GM12878 (cell line): ENCODE measurements around the gene RILPL2. TPM values are rescaled to one million over a fixed set of nuclear protein-coding genes. Genes with fewer than 3 reads are reported as not detected.

Experiments used
- BACH1 ChIP-seq: fragments of 450-650 bp; IDR thresholded peaks from 2 replicates; pipeline ENCODE4 v1.6.1; 2017; ENCODE audit warnings: mild to moderate bottlenecking, borderline replicate concordance
- CREM ChIP-seq: IDR thresholded peaks from 2 replicates; pipeline ENCODE4 v1.6.1; 2014; ENCODE audit warnings: antibody characterized with exemption, low read depth
- EED ChIP-seq: sonication (generic); IDR thresholded peaks from 2 replicates; pipeline ENCODE4 v1.6.1; 2016; ENCODE audit warnings: antibody characterized with exemption, low read depth
- IRF4 ChIP-seq: IDR thresholded peaks from 2 replicates; pipeline ENCODE4 v1.6.1; 2011; ENCODE audit warnings: low read depth, low read length
- MEF2A ChIP-seq: IDR thresholded peaks from 2 replicates; pipeline ENCODE4 v1.6.1; 2011; ENCODE audit warnings: low read depth, mild to moderate bottlenecking, low read length, moderate library complexity; ENCODE audit not compliant: insufficient read depth
- MTA3 ChIP-seq: IDR thresholded peaks from 2 replicates; pipeline ENCODE4 v1.6.1; 2012; ENCODE audit warnings: low read length, inconsistent platforms, borderline replicate concordance
- NFYB ChIP-seq: IDR thresholded peaks from 2 replicates; pipeline ENCODE4 v1.6.1; 2011; ENCODE audit warnings: low read depth, mild to moderate bottlenecking, low read length, improper control_type of control experiment, moderate library complexity; ENCODE audit not compliant: insufficient read depth
- NR2C1 ChIP-seq: fragments of 450-650 bp; IDR thresholded peaks from 2 replicates; pipeline ENCODE4 v1.6.1; 2017; ENCODE audit warnings: antibody characterized with exemption, mild to moderate bottlenecking, moderate library complexity
- RAD21 ChIP-seq: IDR thresholded peaks from 2 replicates; pipeline ENCODE4 v1.6.1; 2011; ENCODE audit warnings: mild to moderate bottlenecking, low read depth, low read length, moderate library complexity; ENCODE audit not compliant: insufficient read depth
- RBBP5 ChIP-seq: fragments of 200-600 bp; sonication (generic); conservative IDR thresholded peaks from 2 replicates; pipeline ENCODE4 v1.6.1; 2016
- SMARCA5 ChIP-seq: fragments of 450-650 bp; IDR thresholded peaks from 2 replicates; pipeline ENCODE4 v1.6.1; 2017; ENCODE audit warnings: mild to moderate bottlenecking
- SPI1 ChIP-seq: IDR thresholded peaks from 2 replicates; pipeline ENCODE4 v1.6.1; 2011; ENCODE audit warnings: low read depth, mild to moderate bottlenecking, low read length, moderate library complexity, borderline replicate concordance; ENCODE audit not compliant: insufficient read depth
- SUZ12 ChIP-seq: fragments of 200-600 bp; sonication (generic); IDR thresholded peaks from one replicate; pipeline ENCODE4 v1.6.1; 2018; ENCODE audit warnings: antibody characterized with exemption, mild to moderate bottlenecking; ENCODE audit not compliant: unreplicated experiment
- WRNIP1 ChIP-seq: IDR thresholded peaks from 2 replicates; pipeline ENCODE4 v1.6.1; 2011; ENCODE audit warnings: low read depth, low read length, improper control_type of control experiment, borderline replicate concordance
- ZNF622 ChIP-seq: fragments of 450-650 bp; IDR thresholded peaks from 2 replicates; pipeline ENCODE4 v1.6.1; 2017; ENCODE audit warnings: mild to moderate bottlenecking, inconsistent platforms
- ZZZ3 ChIP-seq: IDR thresholded peaks from 2 replicates; pipeline ENCODE4 v1.6.1; 2011; ENCODE audit warnings: low read depth; ENCODE audit not compliant: control insufficient read depth, insufficient read length
- polyA plus RNA-seq, 11 experiments: library from polyadenylated mRNA; depleted of rRNA in 4 of 11; unstranded in 6 of 11; stranded (reverse) in 5 of 11; fragments of >200 nt; fragmentation: Nextera tagmentation in 4 of 11; fragmentation: Illumina TruSeq in 1 of 11; extraction: Ambion mirVana in 4 of 11; extraction: Trizol in 1 of 11; gene quantifications; 1 replicate in 1 of 11; 2 replicates in 10 of 11; pipeline versions ENCODE4 v1.2.1 to v1.2.3, GENCODE V29; 2011 to 2016; ENCODE audit warnings: inconsistent platforms in 2 of 11, missing spikeins in 2 of 11, low read depth in 1 of 11
- total RNA-seq, 4 experiments: library from RNA; depleted of rRNA in 3 of 4; stranded (reverse); fragments of >200 nt in 3 of 4; fragmentation: Illumina TruSeq in 1 of 4; extraction: Trizol in 1 of 4; gene quantifications; 2 replicates each; pipeline versions ENCODE4 v1.2.1 to v1.2.3, GENCODE V29; 2013 to 2021
- TF ChIP-seq, protein P1 (sequence below): fragments of 450-650 bp; IDR thresholded peaks from 2 replicates; pipeline ENCODE4 v1.6.1; 2014; ENCODE audit warnings: mild to moderate bottlenecking
- TF ChIP-seq, protein P2 (sequence below): fragments of 450-650 bp; IDR thresholded peaks from 2 replicates; pipeline ENCODE4 v1.6.1; 2017; ENCODE audit warnings: mild to moderate bottlenecking, moderate library complexity
- TF ChIP-seq, protein P3 (sequence below): fragments of 450-650 bp; IDR thresholded peaks from 2 replicates; pipeline ENCODE4 v1.6.1; 2016; ENCODE audit warnings: mild to moderate bottlenecking, moderate library complexity, borderline replicate concordance

The RILPL2 gene
- total and polyA plus RNA-seq, 10 of the 15 experiments (the other 5 are each of a cell fraction or from before 2014, with no cell fraction given) = 3.5 to 38.5 (median 19.7) TPM

DNA sequence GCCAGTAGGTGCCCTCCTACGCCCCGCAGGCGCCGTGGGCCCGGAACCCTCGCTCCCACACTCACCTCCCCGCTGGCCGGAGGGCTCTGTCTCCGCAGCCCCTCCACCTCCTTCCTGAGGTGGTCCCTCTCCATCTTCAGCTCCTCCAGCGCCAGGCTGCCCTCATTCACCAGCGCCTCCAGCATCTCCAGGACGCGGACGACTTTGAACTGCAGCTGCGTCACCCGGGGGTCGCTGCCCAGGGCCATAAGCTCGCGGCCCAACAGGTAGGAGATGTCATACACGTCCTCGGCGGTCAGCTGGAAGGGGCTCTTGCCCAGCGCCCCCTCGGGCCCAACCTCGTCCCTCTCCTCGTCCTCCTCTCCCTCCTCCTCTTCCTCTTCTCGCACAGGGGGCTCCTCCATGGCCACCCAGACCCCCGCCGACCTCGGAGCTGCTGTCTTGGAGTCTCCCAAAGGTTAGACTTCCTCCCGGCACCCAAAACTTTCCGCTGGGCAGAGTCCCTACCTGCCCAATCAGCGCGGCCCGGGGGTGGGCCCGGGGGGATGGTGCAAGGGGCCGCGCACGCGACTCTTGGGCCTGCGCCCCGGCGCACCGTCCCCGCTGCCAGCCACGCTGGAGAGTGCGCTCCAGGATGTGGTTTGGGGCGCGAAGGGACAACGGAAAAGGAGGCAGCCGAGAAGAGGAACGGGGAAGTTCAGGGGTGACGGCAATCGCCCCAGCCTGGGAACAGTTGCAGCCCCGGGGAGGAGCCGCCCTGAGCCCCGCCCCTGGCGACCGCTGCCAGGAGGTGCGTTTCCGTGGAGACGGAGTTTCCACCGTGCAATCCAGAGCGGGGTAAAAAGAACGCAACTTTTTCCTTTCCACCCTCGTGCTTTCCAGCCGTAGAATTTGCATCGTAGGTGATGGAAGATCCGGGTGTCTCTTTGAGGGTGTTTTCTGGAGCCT, at the start of gene RILPL2 (continued):
- no peak for TF ChIP-seq RBBP5
- no peak; the same call in 1 of the 2 replicates for TF ChIP-seq MTA3
- TF ChIP-seq WRNIP1 = no peak
- TF ChIP-seq IRF4 = peak; percentile 50; the same call in 1 of the 2 replicates
- TF ChIP-seq, protein P1, sequence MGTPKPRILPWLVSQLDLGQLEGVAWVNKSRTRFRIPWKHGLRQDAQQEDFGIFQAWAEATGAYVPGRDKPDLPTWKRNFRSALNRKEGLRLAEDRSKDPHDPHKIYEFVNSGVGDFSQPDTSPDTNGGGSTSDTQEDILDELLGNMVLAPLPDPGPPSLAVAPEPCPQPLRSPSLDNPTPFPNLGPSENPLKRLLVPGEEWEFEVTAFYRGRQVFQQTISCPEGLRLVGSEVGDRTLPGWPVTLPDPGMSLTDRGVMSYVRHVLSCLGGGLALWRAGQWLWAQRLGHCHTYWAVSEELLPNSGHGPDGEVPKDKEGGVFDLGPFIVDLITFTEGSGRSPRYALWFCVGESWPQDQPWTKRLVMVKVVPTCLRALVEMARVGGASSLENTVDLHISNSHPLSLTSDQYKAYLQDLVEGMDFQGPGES = 0 out of 2 replicates have a peak, but pooled peaks have one; percentile 35
- TF ChIP-seq EED = peak; percentile 98
- TF ChIP-seq, protein P2, sequence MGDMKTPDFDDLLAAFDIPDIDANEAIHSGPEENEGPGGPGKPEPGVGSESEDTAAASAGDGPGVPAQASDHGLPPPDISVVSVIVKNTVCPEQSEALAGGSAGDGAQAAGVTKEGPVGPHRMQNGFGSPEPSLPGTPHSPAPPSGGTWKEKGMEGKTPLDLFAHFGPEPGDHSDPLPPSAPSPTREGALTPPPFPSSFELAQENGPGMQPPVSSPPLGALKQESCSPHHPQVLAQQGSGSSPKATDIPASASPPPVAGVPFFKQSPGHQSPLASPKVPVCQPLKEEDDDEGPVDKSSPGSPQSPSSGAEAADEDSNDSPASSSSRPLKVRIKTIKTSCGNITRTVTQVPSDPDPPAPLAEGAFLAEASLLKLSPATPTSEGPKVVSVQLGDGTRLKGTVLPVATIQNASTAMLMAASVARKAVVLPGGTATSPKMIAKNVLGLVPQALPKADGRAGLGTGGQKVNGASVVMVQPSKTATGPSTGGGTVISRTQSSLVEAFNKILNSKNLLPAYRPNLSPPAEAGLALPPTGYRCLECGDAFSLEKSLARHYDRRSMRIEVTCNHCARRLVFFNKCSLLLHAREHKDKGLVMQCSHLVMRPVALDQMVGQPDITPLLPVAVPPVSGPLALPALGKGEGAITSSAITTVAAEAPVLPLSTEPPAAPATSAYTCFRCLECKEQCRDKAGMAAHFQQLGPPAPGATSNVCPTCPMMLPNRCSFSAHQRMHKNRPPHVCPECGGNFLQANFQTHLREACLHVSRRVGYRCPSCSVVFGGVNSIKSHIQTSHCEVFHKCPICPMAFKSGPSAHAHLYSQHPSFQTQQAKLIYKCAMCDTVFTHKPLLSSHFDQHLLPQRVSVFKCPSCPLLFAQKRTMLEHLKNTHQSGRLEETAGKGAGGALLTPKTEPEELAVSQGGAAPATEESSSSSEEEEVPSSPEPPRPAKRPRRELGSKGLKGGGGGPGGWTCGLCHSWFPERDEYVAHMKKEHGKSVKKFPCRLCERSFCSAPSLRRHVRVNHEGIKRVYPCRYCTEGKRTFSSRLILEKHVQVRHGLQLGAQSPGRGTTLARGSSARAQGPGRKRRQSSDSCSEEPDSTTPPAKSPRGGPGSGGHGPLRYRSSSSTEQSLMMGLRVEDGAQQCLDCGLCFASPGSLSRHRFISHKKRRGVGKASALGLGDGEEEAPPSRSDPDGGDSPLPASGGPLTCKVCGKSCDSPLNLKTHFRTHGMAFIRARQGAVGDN = peak; percentile 75; the same call in 1 of the 2 replicates
- TF ChIP-seq MEF2A = 0 out of 2 replicates have a peak, but pooled peaks have one; percentile 56
- TF ChIP-seq, protein P3, sequence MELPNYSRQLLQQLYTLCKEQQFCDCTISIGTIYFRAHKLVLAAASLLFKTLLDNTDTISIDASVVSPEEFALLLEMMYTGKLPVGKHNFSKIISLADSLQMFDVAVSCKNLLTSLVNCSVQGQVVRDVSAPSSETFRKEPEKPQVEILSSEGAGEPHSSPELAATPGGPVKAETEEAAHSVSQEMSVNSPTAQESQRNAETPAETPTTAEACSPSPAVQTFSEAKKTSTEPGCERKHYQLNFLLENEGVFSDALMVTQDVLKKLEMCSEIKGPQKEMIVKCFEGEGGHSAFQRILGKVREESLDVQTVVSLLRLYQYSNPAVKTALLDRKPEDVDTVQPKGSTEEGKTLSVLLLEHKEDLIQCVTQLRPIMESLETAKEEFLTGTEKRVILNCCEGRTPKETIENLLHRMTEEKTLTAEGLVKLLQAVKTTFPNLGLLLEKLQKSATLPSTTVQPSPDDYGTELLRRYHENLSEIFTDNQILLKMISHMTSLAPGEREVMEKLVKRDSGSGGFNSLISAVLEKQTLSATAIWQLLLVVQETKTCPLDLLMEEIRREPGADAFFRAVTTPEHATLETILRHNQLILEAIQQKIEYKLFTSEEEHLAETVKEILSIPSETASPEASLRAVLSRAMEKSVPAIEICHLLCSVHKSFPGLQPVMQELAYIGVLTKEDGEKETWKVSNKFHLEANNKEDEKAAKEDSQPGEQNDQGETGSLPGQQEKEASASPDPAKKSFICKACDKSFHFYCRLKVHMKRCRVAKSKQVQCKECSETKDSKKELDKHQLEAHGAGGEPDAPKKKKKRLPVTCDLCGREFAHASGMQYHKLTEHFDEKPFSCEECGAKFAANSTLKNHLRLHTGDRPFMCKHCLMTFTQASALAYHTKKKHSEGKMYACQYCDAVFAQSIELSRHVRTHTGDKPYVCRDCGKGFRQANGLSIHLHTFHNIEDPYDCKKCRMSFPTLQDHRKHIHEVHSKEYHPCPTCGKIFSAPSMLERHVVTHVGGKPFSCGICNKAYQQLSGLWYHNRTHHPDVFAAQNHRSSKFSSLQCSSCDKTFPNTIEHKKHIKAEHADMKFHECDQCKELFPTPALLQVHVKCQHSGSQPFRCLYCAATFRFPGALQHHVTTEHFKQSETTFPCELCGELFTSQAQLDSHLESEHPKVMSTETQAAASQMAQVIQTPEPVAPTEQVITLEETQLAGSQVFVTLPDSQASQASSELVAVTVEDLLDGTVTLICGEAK = no peak; the same call in 1 of the 2 replicates
- no peak for TF ChIP-seq ZZZ3
- TF ChIP-seq NFYB = peak; percentile 75; the same call in 1 of the 2 replicates
- TF ChIP-seq BACH1 = peak; percentile 52; the same call in 1 of the 2 replicates
- TF ChIP-seq NR2C1 = peak; percentile 52; the same call in 1 of the 2 replicates
- TF ChIP-seq ZNF622 = no peak
- TF ChIP-seq SUZ12 = no peak
- TF ChIP-seq SMARCA5 = 0 out of 2 replicates have a peak, but pooled peaks have one; percentile 43
- TF ChIP-seq SPI1 = peak; percentile 86
- peak; percentile 68 for TF ChIP-seq CREM
- no peak; the same call in 1 of the 2 replicates for TF ChIP-seq RAD21
